Astrocyte (in vitro differentiated cells and primary cell): ENCODE data around the gene HSF2BP. TPM values are rescaled to one million over a fixed set of nuclear protein-coding genes. Genes with fewer than 3 reads are reported as not detected.
A peak's percentile ranks its signal among the peaks of the same experiment; 100 is the strongest.

ENCODE experiments used
- DNase-seq: peaks from one replicate; pipeline ENCODE4 v3.0.0-alpha.2; 2010; ENCODE audit warnings: low read depth
- FAIRE-seq: peaks from 2 replicates; lab custom pipeline; 2011; peaks lifted over from hg19 to GRCh38; lab: Jason Lieb, UNC
- H2AFZ ChIP-seq: 2 replicates; pipeline ENCODE4 v1.6.0; 2012; ENCODE audit warnings: low read depth, low read length, inconsistent platforms
- H3K27ac ChIP-seq: 2 replicates; pipeline ENCODE4 v1.5.1; 2011; ENCODE audit warnings: low read depth, low read length, inconsistent platforms
- H3K27me3 ChIP-seq: 2 replicates; pipeline ENCODE4 v1.6.0; 2011; ENCODE audit warnings: low read length, inconsistent platforms; ENCODE audit not compliant: insufficient read depth
- H3K36me3 ChIP-seq: 2 replicates; pipeline ENCODE4 v1.5.1; 2011; ENCODE audit warnings: low read length, inconsistent platforms; ENCODE audit not compliant: insufficient read depth
- H3K4me1 ChIP-seq: 2 replicates; pipeline ENCODE4 v1.5.1; 2011; ENCODE audit warnings: low read length, inconsistent platforms; ENCODE audit not compliant: insufficient read depth
- H3K4me2 ChIP-seq: 2 replicates; pipeline ENCODE4 v1.6.0; 2012; ENCODE audit warnings: low read length, inconsistent platforms
- H3K4me3 ChIP-seq: 2 replicates; pipeline ENCODE4 v1.5.1; 2011; ENCODE audit warnings: low read depth, mild to moderate bottlenecking, low read length, inconsistent platforms; ENCODE audit not compliant: insufficient read depth
- H3K79me2 ChIP-seq: 2 replicates; pipeline ENCODE4 v1.6.0; 2012; ENCODE audit warnings: mild to moderate bottlenecking, low read length, inconsistent platforms; ENCODE audit not compliant: insufficient read depth
- H3K9ac ChIP-seq: 2 replicates; pipeline ENCODE4 v1.6.0; 2012; ENCODE audit warnings: mild to moderate bottlenecking, low read length, inconsistent platforms
- H3K9me3 ChIP-seq: 2 replicates; pipeline ENCODE4 v1.5.1; 2012; ENCODE audit warnings: low read depth, mild to moderate bottlenecking, low read length, inconsistent platforms; ENCODE audit not compliant: insufficient read depth
- H4K20me1 ChIP-seq: 2 replicates; pipeline ENCODE4 v1.6.0; 2012; ENCODE audit warnings: low read length, inconsistent platforms; ENCODE audit not compliant: insufficient read depth
- H3K27ac Mint-ChIP-seq: one replicate; pipeline ENCODE4 v1.8.0; 2021; ENCODE audit warnings: mild to moderate bottlenecking, mixed read lengths; ENCODE audit not compliant: unreplicated experiment
- H3K27me3 Mint-ChIP-seq: one replicate; pipeline ENCODE4 v1.8.0; 2021; ENCODE audit warnings: low read depth, mixed read lengths; ENCODE audit not compliant: unreplicated experiment
- H3K36me3 Mint-ChIP-seq: one replicate; pipeline ENCODE4 v1.8.0; 2021; ENCODE audit warnings: low read depth, mixed read lengths; ENCODE audit not compliant: unreplicated experiment
- H3K4me1 Mint-ChIP-seq: one replicate; pipeline ENCODE4 v1.8.0; 2021; ENCODE audit warnings: low read depth, mixed read lengths; ENCODE audit not compliant: unreplicated experiment
- H3K4me3 Mint-ChIP-seq: one replicate; pipeline ENCODE4 v1.8.0; 2021; ENCODE audit warnings: mild to moderate bottlenecking, moderate library complexity, mixed read lengths; ENCODE audit not compliant: unreplicated experiment
- H3K9me3 Mint-ChIP-seq: one replicate; pipeline ENCODE4 v1.8.0; 2021; ENCODE audit warnings: mild to moderate bottlenecking, mixed read lengths; ENCODE audit not compliant: unreplicated experiment
- CTCF ChIP-seq: IDR thresholded peaks from 2 replicates; pipeline ENCODE4 v1.5.1; 2011; ENCODE audit warnings: low read depth, mild to moderate bottlenecking, inconsistent platforms, low read length, moderate library complexity; ENCODE audit not compliant: insufficient read depth
- EZH2 ChIP-seq: IDR thresholded peaks from 2 replicates; pipeline ENCODE4 v1.6.1; 2012; ENCODE audit warnings: mild to moderate bottlenecking, low read length, inconsistent platforms; ENCODE audit not compliant: insufficient read depth
- total RNA-seq: library from RNA; stranded (reverse); gene quantifications from 2 replicates; pipeline ENCODE4 v1.2.1, GENCODE V29; 2021

The HSF2BP gene
- total RNA-seq, 1 donor from 2014 or later: 3.2 TPM

GRCh38 chr21:43608664-43609063 is 50.6 kb downstream of the HSF2BP start:
- H3K4me1 Mint-ChIP-seq: peaks cover 43% of the 10 kb centered on the region
- no peak for FAIRE-seq

GRCh38 chr21:43608225-43608624 is 51.1 kb downstream of the HSF2BP start:
- no peaks in the 10 kb centered on the region for H3K36me3 Mint-ChIP-seq
- peaks cover 2% of the 10 kb centered on the region for H3K9me3 Mint-ChIP-seq
- peak overlapping the region; percentile 97 for H3K27ac Mint-ChIP-seq

More at GRCh38 chr21:43608664-43609063, 50.6 kb downstream of the HSF2BP start:
- Mint-ChIP-seq H3K36me3 (no peaks in the 10 kb centered on the region), H3K4me3 (no peak overlapping the region), H3K27ac (peak overlapping the region; percentile 97), H3K27me3 (no peaks in the 10 kb centered on the region), H3K9me3 (peaks cover 2% of the 10 kb centered on the region)
- Histone ChIP-seq H3K4me3 (no peak overlapping the region), H3K79me2 (no peaks in the 10 kb centered on the region), H3K27ac (peak overlapping the region; percentile 79), H4K20me1 (no peaks in the 10 kb centered on the region), H3K9ac (peak overlapping the region; percentile 61), H3K36me3 (no peaks in the 10 kb centered on the region), H2AFZ (no peak overlapping the region), H3K9me3 (no peaks in the 10 kb centered on the region), H3K4me1 (peaks cover 39% of the 10 kb centered on the region), H3K27me3 (no peaks in the 10 kb centered on the region), H3K4me2 (peak overlapping the region; percentile 21)
- no peak for DNase-seq
- TF ChIP-seq EZH2 (no peak), CTCF (no peak)

More at GRCh38 chr21:43608225-43608624, 51.1 kb downstream of the HSF2BP start:
- Mint-ChIP-seq H3K4me1 (peaks cover 39% of the 10 kb centered on the region), H3K4me3 (no peak overlapping the region), H3K27me3 (no peaks in the 10 kb centered on the region)
- Histone ChIP-seq H2AFZ (no peak overlapping the region), H3K4me2 (peak overlapping the region; percentile 21), H3K4me3 (no peak overlapping the region), H3K9me3 (no peaks in the 10 kb centered on the region), H4K20me1 (no peaks in the 10 kb centered on the region), H3K4me1 (peaks cover 43% of the 10 kb centered on the region), H3K36me3 (no peaks in the 10 kb centered on the region), H3K27me3 (no peaks in the 10 kb centered on the region), H3K79me2 (no peaks in the 10 kb centered on the region), H3K27ac (peak overlapping the region; percentile 79), H3K9ac (peak overlapping the region; percentile 61)
- DNase-seq (peak; percentile 94), FAIRE-seq (peak; percentile 60)
- TF ChIP-seq CTCF: no peak
- TF ChIP-seq EZH2: no peak
